Left hindlimb (tissue), 1 donor: ENCODE results near the gene GULP1.
"Not testable (repeated sequence)": the region's sequence is repeated elsewhere in the genome, so short reads cannot be mapped to it uniquely, and the experiment has no call there.

ENCODE experiments used
- DNase-seq: peaks from one replicate; pipeline ENCODE4 v3.0.0-alpha.2; 2018

The GULP1 gene

DNA sequence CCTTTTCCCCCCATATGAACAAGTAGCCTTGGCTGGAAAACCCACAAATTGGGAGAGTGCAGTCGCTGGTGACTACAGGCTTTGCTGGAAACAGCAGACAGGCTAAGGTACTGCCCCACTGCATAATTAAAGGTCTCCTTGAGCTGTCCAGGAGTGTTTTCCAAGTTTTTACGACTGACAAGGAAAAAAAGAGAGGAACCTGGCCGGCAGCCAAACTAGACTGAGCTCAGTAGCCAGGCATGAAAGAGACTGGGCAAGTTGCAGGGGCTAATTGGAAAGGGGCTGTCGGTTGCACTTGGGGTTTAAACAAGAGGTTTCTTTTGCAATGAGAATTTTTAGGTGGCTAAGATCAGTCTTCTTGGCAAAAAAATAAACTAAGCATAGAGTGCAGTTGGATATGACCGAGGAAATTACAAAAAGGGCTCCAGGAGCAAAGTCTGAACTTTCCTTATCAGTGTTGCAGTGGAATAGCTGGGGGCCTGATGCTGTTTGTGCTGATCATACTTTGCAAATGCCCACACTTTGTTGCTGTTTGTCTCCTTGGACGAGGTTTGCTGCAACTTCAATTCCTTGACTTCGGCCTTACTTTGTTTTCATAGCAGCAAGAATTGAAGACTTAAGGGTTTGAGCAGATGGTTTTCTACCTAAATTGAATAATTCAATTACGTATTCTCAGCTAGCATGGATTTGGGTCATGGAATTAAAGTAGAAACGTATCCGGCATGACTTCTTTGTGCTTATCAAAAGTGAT is 2.1 kb downstream of the GULP1 start:
- DNase-seq, result peak; percentile 79

GRCh38 chr2:188294352-188294926 is 2.8 kb downstream of the GULP1 start:
- no peak for DNase-seq

GRCh38 chr2:188295067-188295685 is 3.5 kb downstream of the GULP1 start:
- DNase-seq, result no peak

GRCh38 chr2:188297978-188298377 is 6.3 kb downstream of the GULP1 start:
- no peak for DNase-seq

GRCh38 chr2:188298937-188299371 is 7.3 kb downstream of the GULP1 start:
- not testable (repeated sequence) for DNase-seq

- no peak for DNase-seq
Observed at GRCh38 chr2:188303363-188304031, 11.8 kb downstream of the GULP1 start.

- no peak for DNase-seq
Observed at GRCh38 chr2:188305271-188305670, 13.6 kb downstream of the GULP1 start.

GRCh38 chr2:188306271-188306670 is 14.6 kb downstream of the GULP1 start:
- DNase-seq, result no peak

- DNase-seq, result no peak
Observed at GRCh38 chr2:188307850-188308283, 16.2 kb downstream of the GULP1 start.

GRCh38 chr2:188308483-188308882 is 16.8 kb downstream of the GULP1 start:
- no peak for DNase-seq

DNA sequence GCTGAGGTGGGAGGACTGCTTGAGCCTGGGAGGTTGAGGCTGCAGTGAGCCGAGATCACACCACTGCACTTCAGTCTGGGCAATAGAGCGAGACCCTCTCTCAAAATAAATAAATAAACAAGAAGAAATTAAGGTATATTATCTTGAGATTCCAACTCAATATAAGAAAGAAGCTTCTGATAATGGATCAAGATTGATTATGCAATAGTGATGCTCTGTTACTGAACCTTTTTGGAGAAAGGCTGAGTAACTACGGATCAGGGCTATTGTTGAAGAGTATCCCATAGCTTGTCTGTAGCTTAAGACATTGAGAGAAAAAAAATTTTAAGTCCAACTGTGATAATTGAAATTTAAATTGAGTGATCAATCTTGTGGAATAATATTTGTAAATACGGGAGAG is 17.7 kb downstream of the GULP1 start:
- DNase-seq, result no peak

DNA sequence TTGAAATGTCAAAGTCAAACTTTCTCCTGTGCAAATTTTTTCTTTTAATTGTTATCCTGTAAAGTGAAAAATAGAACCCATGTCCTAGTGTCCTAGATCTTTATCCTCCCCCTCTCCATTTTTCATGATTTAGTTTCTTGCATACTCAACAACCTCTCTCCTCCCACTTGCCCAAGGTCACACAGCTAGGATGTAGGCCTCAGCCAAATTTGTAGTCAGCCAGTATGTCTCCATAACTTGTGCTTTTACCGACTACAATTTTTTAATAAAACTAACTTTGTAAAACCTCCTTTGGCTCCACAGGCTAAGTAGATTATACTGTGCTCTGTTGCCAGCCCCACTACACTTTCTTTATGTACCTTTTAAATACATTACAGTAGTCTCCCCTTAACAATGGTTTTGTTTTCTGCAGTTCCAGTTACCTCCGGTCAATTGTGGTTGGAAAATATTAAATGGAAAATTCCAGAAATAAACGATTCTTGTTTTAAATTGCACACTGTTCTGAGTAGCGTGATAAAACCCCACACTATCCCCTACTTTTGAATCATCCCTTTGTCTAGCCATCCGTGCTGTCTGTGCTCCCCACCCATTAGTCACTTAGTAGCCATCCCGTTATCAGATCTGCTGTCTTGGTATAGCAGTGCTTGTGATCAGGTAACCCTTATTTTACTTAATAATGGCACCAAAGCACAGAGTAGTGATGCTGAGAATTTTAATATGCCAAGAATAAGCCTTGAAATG is 22.8 kb downstream of the GULP1 start:
- no peak for DNase-seq

- no peak for DNase-seq
Observed at GRCh38 chr2:188315750-188316149, 24.1 kb downstream of the GULP1 start.

DNA sequence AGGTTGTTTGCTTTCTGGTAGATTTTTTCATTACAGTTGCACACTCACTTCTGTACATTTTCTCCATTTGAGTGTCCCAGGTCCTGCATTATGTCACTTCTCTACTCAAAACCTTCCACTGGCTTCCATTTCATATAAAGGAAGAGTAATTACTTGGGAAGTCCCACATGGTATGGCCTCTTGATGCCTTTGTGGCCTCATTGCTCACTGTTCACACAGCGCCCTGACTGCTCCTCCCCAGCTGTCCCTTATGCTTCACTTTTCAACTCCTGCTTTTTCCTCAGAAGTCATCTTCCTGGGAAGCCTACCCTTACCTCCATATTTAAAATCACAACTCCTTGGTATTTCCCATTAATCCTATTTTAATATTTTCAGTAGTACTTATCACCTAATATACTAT is 24.7 kb downstream of the GULP1 start:
- no peak for DNase-seq

GRCh38 chr2:188316791-188317423 is 25.2 kb downstream of the GULP1 start:
- DNase-seq, result no peak

GRCh38 chr2:188318161-188318749 is 26.6 kb downstream of the GULP1 start:
- no peak for DNase-seq

DNA sequence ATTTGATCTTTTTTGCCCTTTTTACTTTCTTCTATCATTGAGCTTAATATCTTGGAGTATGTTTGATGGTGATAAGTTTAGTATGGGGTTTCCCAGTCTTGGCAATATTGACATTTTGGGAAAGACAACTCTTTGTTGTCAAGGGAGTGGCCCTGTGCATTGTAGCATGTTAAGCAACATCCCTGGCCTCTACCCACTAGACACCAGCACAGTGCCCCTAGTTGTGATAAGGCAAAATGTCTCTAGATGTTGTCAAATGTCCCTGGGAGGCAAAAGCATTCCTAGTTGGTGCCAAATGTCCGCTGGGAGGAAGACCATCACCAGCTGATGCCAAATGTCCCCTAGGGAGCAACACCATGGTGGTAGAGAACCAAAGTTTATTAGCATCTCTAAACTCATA is 28.2 kb downstream of the GULP1 start:
- no peak for DNase-seq

DNA sequence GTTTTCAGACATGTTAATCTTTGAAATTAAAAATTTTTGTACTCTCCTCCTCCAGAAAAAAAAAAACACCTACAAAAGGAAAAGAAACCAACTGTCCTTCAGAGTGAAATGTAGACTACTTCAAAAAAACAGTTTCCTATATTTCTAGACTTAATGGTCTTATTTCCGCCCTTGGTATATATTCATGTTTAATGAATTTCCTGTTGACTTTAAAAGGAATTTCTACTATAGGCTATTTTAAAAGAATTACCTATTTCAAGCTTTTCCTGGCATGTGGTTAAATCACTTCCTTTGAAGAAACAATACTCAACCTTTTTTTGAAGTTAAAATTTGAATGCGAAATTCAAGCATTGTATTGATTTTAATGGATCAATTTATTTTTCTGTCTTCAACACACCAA is 29.2 kb downstream of the GULP1 start:
- DNase-seq, result no peak

DNA sequence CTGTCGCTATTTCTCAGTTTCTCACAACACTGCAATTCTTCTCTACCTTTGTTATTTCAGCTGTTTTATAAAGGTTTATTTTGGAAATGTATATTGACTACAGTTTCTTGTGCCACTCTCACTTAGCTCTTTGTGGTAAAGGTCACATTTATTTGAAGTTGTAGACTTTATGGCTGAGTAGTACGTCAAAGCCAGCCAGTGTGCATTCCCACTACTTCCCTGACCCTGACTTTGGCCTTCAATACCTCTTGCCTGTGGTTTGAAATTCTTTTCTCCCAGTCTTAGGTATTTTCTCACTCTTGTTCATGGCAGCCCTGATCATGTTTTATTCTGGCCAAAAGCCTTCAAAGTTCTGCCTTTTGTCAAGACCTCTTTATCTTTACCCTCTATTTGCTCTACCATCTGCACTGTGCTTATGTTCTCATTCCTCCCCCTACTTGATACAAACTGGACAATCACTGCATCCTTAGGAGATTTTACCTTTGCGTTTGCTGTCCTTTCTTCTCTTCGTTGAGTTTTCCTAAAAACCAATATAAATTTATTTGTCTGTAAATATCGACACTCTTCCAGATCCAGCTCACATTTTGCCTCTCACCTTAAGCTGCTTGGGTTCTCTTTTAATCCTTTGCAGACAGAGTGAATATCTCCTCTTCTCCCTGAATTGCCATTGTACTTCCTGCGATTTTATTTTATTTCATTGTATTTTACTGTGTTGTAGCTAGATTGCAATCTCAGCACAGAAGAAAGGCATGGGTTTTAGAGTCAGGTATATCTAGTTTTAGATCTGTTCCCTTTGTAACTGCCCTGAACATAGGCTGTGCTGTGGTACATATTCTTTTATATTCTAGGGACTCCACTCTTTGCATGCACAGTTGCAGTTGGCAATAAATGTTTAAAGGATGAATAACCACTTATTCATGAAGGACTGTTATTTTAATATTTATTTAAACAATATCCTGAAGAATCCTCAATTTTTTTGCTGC is 31.2 kb downstream of the GULP1 start:
- no peak for DNase-seq

DNA sequence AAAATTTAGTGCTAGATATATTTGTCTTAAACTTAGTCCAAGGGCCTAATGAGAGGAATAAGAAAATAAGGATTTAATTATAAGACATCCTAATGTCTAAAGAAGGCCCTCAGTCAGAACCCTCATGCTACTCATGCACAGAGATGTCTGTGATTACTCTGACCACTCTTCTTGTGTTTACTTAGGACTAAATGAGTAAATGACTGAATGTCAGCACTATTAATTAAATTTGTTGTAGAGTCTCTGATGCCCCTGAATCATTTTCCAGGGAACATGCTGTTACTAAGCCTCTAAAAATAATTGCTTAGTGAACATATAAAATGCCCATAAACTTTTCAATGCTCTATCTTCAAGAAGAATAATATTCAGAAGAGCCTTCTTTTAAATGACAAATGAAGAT is 32.4 kb downstream of the GULP1 start:
- DNase-seq, result no peak

DNA sequence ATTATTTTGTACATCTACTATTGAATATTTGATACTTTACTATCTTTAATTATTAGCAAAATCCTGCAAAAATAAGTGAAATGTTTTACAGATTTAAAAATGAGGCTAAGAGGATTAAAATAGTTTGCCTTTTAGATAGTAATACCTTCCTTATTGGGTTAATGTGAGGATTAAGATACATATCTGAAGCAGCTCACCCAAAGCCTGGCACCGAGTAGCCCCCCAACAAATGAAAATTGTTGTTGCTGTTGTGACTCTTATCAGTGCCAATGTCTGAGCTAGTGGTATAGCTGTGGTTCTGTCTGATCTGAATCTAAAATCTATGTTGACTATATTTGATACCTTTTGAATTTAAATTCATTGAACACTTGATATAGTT is 34.6 kb downstream of the GULP1 start:
- DNase-seq, result no peak
